ENCODE data around the gene MDGA2. TPM values are rescaled to one million over a fixed set of nuclear protein-coding genes. Genes with fewer than 3 reads are reported as not detected.
A peak's percentile ranks its signal among the peaks of the same experiment; 100 is the strongest.

MDGA2 gene
- total and polyA plus RNA-seq, 9 of the 15 experiments (the other 6 are each of a cell fraction or from before 2014, with no cell fraction given): 0.01 to 0.18 (median 0.03) TPM; not detected in 5

DNA sequence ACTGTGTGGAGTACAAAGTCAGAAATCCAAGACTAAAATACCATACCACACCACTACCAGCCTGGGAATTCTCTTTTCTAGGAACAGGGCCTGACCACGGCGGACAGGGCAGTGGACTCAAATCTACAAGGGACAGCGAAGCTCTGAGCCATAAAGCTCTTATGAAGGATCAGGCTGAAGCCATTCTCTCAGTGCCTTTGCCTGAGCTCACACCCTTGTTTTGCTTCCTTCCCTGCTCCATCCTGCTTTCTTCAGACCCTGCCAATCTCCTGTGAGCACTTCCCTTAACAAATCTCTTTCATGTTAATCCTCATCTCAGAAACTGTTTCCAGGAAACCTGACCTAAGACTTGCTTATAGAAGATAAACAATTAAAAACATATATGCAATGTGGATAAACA, 398.5 kb downstream of the MDGA2 start (continued):
- TF ChIP-seq SIX5 (IDR thresholded peaks at IDR 0.05; ENCODE audit: borderline replicate concordance in 1 of 2, insufficient read depth in 1 of 2, low read depth in 1 of 2, low read length in 2 of 2): no peak
- no peak for TF ChIP-seq KLF16 (IDR thresholded peaks at IDR 0.05)
- TF ChIP-seq LEF1 (IDR thresholded peaks at IDR 0.05): no peak

DNA sequence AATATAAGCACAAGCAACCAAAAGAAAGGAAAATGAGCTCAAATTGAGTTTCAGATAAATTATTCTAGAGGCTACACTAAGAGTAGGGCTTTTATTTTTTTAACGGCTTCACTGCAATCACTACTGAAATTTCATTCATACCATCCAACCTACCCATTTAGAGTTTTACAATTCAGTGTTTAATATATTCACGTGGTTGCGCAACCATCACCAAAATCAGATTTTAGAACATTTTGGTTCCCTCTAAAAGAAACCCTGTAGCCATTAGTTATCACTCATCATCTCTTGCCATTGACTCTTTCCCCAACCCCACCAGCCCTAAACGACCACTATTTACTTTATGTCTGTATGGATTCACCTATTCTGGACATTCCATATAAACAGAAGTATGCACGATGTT, 401.5 kb downstream of the MDGA2 start:
- ChIA-PET CTCF (ENCODE audit: low intra/inter-chr PET ratio) (no interaction called here), POLR2A (no interaction called here)
- ATAC-seq: no peak
- no peaks in the 10 kb centered on the region for H4K20me1 ChIP-seq (replicated peaks; ENCODE audit: control insufficient read depth, insufficient read depth, low read length)
- no peaks in the 10 kb centered on the region for H3K4me1 ChIP-seq (replicated peaks in 1 of 2; ENCODE audit: control insufficient read depth in 2 of 2, insufficient read depth in 2 of 2, low read length in 2 of 2)
- no peak for TF ChIP-seq KAT8 (IDR thresholded peaks at IDR 0.05; ENCODE audit: low read depth)
- TF ChIP-seq CEBPG (CRISPR knock-in tag; IDR thresholded peaks at IDR 0.05): no peak
- TF ChIP-seq CEBPG (tag; conservative IDR thresholded peaks at IDR 0.05 in 1 of 2, IDR thresholded peaks at IDR 0.05 in 1 of 2): peak in 1 of 2 experiments; percentile 79; a peak in 2 of 4 replicates
- H3K4me3 ChIP-seq: no peak overlapping the region
- WGBS (ENCODE audit: insufficient coverage, low coverage, missing lambda C conversion rate): 0% methylated on average over 5 of the region's 5 CpGs
- H3K4me2 ChIP-seq (ENCODE audit: insufficient read depth, low read length): no peak overlapping the region
- no peaks in the 10 kb centered on the region for H3K27me3 ChIP-seq (ENCODE audit: control insufficient read depth in 2 of 2, insufficient read depth in 2 of 2, low read length in 2 of 2)
- no peaks in the 10 kb centered on the region for H3K9me3 ChIP-seq (replicated peaks; ENCODE audit: control insufficient read depth, insufficient read depth, low read depth, low read length)
- no peak overlapping the region for H3K27ac ChIP-seq (ENCODE audit: extremely low read depth, low read depth, low read length)
- H3K9ac ChIP-seq (ENCODE audit: insufficient read depth in 1 of 2, low read depth in 2 of 2, low read length in 2 of 2): no peak overlapping the region
- H3K36me3 ChIP-seq (ENCODE audit: control insufficient read depth, insufficient read depth, low read length): no peaks in the 10 kb centered on the region
- no peak for DNase-seq (ENCODE audit: extremely low read depth in 1 of 4, low spot score in 3 of 4)
- no TSS peak for BruUV-seq (replicated peaks)
- FAIRE-seq: no peak
- H3K79me2 ChIP-seq (ENCODE audit: control insufficient read depth, insufficient read depth, low read length): no peaks in the 10 kb centered on the region
- intact Hi-C loops (cut with micrococcal nuclease) (no loop called here), in situ Hi-C loops (cut with MboI) (no loop called here)
- H2AFZ ChIP-seq (ENCODE audit: low read depth, low read length): no peak overlapping the region
- no peaks in the 10 kb centered on the region for H3K9me1 ChIP-seq (ENCODE audit: control insufficient read depth, insufficient read depth, low read length)

All from K562 (cell line).